ENCODE data around the gene PTBP3.
A peak's percentile ranks its signal among the peaks of the same experiment; 100 is the strongest.

The PTBP3 gene

GRCh38 chr9:112247090-112247489, 86.3 kb downstream of the PTBP3 start:
- no peak overlapping the region for H3K4me3 ChIP-seq (ENCODE audit: low read depth, low read length)
- DNase-seq (ENCODE audit: low read depth): no peak
- no peak for TF ChIP-seq CTCF (IDR thresholded peaks at IDR 0.05; ENCODE audit: control insufficient read depth, extremely low read depth, insufficient read depth)

GRCh38 chr9:112245126-112245525, 88.3 kb downstream of the PTBP3 start:
- no peak overlapping the region for H3K4me3 ChIP-seq (ENCODE audit: low read depth, low read length)
- DNase-seq (ENCODE audit: low read depth): peak; percentile 2
- no peak for TF ChIP-seq CTCF (IDR thresholded peaks at IDR 0.05; ENCODE audit: control insufficient read depth, extremely low read depth, insufficient read depth)

- TF ChIP-seq CTCF (IDR thresholded peaks at IDR 0.05; ENCODE audit: control insufficient read depth, extremely low read depth, insufficient read depth): no peak
- H3K4me3 ChIP-seq (ENCODE audit: low read depth, low read length): no peak overlapping the region
- DNase-seq (ENCODE audit: low read depth): peak; percentile 6
Observed at GRCh38 chr9:112242147-112242804, 91.1 kb downstream of the PTBP3 start.

- no peak for TF ChIP-seq CTCF (IDR thresholded peaks at IDR 0.05; ENCODE audit: control insufficient read depth, extremely low read depth, insufficient read depth)
- DNase-seq (ENCODE audit: low read depth): no peak
Observed at GRCh38 chr9:112241491-112241890, 91.9 kb downstream of the PTBP3 start.

GRCh38 chr9:112239708-112240107, 93.7 kb downstream of the PTBP3 start:
- H3K4me3 ChIP-seq (ENCODE audit: low read depth, low read length): no peak overlapping the region
- no peak for DNase-seq (ENCODE audit: low read depth)
- no peak for TF ChIP-seq CTCF (IDR thresholded peaks at IDR 0.05; ENCODE audit: control insufficient read depth, extremely low read depth, insufficient read depth)

More at GRCh38 chr9:112241491-112241890, 91.9 kb downstream of the PTBP3 start:
- H3K4me3 ChIP-seq (ENCODE audit: low read depth, low read length): no peak overlapping the region

- TF ChIP-seq CTCF (IDR thresholded peaks at IDR 0.05; ENCODE audit: control insufficient read depth, extremely low read depth, insufficient read depth): no peak
- no peak for DNase-seq (ENCODE audit: low read depth)
- H3K4me3 ChIP-seq (ENCODE audit: low read depth, low read length): no peak overlapping the region
Observed at GRCh38 chr9:112239284-112239683, 94.1 kb downstream of the PTBP3 start.

- DNase-seq (ENCODE audit: low read depth): no peak
- no peak for TF ChIP-seq CTCF (IDR thresholded peaks at IDR 0.05; ENCODE audit: control insufficient read depth, extremely low read depth, insufficient read depth)
- H3K4me3 ChIP-seq (ENCODE audit: low read depth, low read length): no peak overlapping the region
Observed at GRCh38 chr9:112234779-112235178, 98.6 kb downstream of the PTBP3 start.

Measured in LNCaP clone FGC (cell line).